ENCODE data around the gene RNASEH2A. TPM values are rescaled to one million over a fixed set of nuclear protein-coding genes. Genes with fewer than 3 reads are reported as not detected.

RNASEH2A gene
- total and polyA plus RNA-seq, 2 of the 13 experiments (the other 11 are each of a cell fraction or from before 2014, with no cell fraction given), result 25.1 to 35.8 TPM

DNA sequence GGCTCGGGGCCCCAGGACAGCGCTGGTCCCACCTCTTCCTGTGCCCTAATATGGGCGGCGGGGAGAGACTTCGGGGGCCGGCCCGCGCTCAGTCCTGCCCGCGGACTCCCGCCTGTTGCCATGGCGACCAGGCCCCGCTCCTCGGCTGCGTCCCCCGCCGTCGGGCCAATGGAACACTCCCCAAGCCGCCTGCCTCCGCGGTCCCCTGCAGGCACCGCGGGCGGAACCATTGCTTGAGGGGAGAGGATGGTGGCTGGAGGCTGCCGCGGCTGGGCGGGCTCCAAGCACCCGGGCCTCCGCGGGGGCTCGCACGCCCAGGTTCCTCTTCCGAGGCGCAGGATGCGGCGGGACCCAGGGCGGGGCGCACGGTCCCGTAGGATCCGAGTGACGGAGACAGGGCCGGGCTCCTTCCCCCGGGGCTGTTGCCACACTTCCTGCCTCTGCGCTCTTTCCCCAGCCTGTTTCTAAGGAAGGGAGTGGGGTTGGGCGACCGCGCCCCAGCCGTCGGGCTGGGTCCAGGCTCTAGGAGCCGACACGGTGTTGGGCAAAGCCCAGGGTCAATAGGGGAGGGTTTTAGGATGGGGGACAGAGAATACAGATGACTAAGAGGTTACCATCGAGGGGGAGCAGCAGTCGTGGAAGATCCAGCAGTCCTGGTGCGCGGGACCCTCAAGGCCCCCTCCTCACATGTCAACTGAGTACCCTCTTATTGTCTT, 16.3 kb upstream of the RNASEH2A start (continued):
- TF ChIP-seq, protein P1, sequence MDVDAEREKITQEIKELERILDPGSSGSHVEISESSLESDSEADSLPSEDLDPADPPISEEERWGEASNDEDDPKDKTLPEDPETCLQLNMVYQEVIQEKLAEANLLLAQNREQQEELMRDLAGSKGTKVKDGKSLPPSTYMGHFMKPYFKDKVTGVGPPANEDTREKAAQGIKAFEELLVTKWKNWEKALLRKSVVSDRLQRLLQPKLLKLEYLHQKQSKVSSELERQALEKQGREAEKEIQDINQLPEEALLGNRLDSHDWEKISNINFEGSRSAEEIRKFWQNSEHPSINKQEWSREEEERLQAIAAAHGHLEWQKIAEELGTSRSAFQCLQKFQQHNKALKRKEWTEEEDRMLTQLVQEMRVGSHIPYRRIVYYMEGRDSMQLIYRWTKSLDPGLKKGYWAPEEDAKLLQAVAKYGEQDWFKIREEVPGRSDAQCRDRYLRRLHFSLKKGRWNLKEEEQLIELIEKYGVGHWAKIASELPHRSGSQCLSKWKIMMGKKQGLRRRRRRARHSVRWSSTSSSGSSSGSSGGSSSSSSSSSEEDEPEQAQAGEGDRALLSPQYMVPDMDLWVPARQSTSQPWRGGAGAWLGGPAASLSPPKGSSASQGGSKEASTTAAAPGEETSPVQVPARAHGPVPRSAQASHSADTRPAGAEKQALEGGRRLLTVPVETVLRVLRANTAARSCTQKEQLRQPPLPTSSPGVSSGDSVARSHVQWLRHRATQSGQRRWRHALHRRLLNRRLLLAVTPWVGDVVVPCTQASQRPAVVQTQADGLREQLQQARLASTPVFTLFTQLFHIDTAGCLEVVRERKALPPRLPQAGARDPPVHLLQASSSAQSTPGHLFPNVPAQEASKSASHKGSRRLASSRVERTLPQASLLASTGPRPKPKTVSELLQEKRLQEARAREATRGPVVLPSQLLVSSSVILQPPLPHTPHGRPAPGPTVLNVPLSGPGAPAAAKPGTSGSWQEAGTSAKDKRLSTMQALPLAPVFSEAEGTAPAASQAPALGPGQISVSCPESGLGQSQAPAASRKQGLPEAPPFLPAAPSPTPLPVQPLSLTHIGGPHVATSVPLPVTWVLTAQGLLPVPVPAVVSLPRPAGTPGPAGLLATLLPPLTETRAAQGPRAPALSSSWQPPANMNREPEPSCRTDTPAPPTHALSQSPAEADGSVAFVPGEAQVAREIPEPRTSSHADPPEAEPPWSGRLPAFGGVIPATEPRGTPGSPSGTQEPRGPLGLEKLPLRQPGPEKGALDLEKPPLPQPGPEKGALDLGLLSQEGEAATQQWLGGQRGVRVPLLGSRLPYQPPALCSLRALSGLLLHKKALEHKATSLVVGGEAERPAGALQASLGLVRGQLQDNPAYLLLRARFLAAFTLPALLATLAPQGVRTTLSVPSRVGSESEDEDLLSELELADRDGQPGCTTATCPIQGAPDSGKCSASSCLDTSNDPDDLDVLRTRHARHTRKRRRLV (CRISPR knock-in tag; IDR thresholded peaks at IDR 0.05), result no peak
- TF ChIP-seq YEATS2 (CRISPR knock-in tag; IDR thresholded peaks at IDR 0.05; ENCODE audit: borderline replicate concordance) (no peak), ARNT2 (CRISPR knock-in tag; IDR thresholded peaks at IDR 0.05; ENCODE audit: low read depth) (peak; percentile 41; the same call in 1 of the 2 replicates), ZNF772 (CRISPR knock-in tag; IDR thresholded peaks at IDR 0.05) (0 out of 2 replicates have a peak, but pooled peaks have one; percentile 64), JUNB (CRISPR knock-in tag; IDR thresholded peaks at IDR 0.05; ENCODE audit: borderline replicate concordance) (no peak), RFXAP (CRISPR knock-in tag; IDR thresholded peaks at IDR 0.05; ENCODE audit: borderline replicate concordance) (peak; percentile 21; the same call in 1 of the 2 replicates), ZNF83 (CRISPR knock-in tag; IDR thresholded peaks at IDR 0.05; ENCODE audit: borderline replicate concordance) (no peak), GABPA (IDR thresholded peaks at IDR 0.05; ENCODE audit: low read depth, low read length) (peak; percentile 29), GABPA (CRISPR knock-in tag; IDR thresholded peaks at IDR 0.05; ENCODE audit: low read depth) (peak; percentile 54; the same call in 1 of the 2 replicates), ZBTB38 (CRISPR knock-in tag; IDR thresholded peaks at IDR 0.05) (no peak), RFXANK (CRISPR knock-in tag; IDR thresholded peaks at IDR 0.05) (no peak), RARA (CRISPR knock-in tag; IDR thresholded peaks at IDR 0.05) (peak; percentile 27; the same call in 1 of the 2 replicates), SAP130 (CRISPR knock-in tag; IDR thresholded peaks at IDR 0.05; ENCODE audit: low read depth) (peak; percentile 80)
- TF ChIP-seq, protein P2, sequence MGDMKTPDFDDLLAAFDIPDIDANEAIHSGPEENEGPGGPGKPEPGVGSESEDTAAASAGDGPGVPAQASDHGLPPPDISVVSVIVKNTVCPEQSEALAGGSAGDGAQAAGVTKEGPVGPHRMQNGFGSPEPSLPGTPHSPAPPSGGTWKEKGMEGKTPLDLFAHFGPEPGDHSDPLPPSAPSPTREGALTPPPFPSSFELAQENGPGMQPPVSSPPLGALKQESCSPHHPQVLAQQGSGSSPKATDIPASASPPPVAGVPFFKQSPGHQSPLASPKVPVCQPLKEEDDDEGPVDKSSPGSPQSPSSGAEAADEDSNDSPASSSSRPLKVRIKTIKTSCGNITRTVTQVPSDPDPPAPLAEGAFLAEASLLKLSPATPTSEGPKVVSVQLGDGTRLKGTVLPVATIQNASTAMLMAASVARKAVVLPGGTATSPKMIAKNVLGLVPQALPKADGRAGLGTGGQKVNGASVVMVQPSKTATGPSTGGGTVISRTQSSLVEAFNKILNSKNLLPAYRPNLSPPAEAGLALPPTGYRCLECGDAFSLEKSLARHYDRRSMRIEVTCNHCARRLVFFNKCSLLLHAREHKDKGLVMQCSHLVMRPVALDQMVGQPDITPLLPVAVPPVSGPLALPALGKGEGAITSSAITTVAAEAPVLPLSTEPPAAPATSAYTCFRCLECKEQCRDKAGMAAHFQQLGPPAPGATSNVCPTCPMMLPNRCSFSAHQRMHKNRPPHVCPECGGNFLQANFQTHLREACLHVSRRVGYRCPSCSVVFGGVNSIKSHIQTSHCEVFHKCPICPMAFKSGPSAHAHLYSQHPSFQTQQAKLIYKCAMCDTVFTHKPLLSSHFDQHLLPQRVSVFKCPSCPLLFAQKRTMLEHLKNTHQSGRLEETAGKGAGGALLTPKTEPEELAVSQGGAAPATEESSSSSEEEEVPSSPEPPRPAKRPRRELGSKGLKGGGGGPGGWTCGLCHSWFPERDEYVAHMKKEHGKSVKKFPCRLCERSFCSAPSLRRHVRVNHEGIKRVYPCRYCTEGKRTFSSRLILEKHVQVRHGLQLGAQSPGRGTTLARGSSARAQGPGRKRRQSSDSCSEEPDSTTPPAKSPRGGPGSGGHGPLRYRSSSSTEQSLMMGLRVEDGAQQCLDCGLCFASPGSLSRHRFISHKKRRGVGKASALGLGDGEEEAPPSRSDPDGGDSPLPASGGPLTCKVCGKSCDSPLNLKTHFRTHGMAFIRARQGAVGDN (CRISPR knock-in tag; IDR thresholded peaks at IDR 0.05), result peak; percentile 71
